Nucleus accumbens (tissue), 56 donors: ENCODE results near the gene RFX3.
A peak's percentile ranks its signal among the peaks of the same experiment; 100 is the strongest.

Experiments used
- DNase-seq, 56 donors: peaks; one replicate each; lab custom pipeline; 2025; lab: John Stamatoyannopoulos, UW

RFX3 gene

DNA sequence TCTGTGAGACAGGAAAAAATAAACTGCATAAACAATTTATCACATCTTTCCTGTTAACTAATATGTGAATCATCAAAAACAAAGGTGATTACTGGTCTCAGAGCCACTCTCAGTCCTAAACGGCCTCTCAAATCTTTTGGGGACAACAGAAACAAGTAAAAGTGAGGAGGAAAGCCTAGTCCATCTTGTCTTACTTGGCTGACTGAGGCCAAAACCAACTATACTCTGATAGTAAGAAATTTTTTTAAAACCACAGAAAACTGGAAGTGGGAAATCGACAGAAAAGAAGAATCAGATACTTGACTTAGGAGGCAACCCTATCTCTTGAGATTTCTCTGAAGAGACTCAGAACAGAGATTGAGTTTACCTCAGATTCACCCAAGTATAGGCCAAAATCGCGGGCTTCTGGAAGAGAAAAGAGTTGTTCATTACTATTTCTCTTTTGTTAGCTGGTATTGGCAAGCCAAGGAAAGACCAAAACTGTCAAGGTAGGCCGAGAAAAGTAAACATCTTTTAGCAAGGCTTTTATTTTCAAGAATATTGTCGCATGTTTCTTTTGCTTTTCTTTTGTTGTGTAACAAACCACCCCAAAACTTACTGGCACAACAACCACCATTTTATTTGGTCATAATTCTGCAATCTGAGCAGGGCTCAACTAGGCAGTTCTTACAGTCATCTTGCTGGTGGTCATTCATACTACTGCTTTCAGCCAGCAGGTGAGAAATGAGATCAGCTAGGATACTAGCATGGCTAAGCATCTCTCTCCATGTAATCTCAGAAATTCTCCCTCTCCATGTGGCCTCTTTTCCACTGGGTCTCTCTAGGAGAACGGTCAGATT is 46.1 kb downstream of the RFX3 start:
- no peak for DNase-seq

DNA sequence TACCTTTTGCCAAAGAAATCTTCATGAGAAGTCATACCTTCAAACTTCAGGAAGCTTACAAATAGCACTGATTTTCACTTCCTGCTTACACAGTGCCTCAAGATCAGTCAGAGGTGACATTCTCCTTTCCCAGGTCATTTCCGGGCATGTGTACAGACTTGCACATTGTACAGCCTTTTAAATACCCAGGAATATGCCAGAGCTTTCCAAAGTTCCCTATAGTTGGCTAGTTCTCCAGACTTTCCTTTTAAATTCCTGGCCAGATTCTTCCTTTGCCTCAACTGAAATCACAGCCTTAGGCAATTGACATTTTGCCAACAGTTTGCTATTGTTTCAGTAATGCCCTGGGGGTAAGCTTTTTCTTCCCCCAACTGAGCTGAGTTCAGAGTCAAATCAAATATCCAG is 47.2 kb downstream of the RFX3 start:
- no peak for DNase-seq

DNA sequence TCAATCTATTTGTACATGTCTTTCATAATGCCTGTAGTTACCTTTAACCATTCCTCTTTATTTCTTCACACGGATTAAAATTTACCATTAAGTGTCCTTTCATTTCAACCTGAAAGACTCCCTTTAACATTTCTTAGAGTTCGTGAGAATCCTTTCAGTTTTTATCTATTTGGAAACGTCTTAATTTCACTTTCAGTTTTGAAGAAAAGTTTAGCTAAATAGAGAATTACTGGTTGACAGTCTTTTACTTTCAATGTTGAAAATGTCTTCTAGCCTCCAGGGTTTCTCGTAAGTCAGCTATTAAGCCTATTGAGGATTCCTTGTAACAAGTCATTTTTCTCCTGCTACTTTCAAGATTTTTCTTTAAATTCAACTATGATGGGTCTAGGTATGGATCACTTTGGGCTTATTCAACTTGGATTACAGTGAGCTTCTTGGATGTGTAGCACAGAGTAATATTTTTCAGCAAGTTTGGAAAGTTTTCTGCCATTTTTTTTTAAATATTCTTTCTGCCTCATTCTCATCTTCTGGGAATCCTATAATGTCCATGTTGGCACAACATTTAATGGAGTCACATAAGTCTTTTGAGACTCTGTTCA is 48.5 kb downstream of the RFX3 start:
- no peak for DNase-seq

DNA sequence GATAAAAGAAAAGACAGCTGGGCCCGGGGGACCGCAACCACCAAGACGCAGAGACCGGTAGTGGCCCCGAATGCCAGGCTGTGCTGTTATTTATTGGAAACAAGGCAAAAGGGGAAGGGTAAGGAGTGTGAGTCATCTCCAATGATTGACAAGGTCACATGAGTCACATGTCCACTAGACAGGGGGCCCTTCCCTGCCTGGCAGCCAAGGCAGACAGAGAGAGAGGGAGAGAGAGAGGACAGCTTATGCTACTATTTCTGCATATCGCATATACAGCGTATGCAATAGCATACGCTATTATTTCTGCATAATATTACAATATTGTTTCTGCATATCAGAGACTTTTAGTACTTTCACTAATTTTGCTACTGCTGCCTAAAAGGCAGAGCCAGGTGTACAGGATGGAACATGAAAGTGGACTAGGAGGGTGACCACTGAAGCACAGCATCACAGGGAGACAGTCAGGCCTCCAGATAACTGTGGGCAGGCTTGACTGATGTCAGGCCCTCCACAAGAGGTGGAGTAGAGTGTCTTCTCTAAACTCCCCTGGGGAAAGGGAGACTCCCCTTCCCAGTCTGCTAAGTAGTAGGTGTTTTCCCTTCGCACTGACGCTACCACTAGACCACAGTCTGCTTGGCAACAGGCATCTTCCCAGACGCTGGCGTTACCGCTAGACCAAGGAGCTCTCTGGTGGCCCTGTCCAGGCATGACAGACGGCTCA is 50.3 kb downstream of the RFX3 start:
- DNase-seq = peak in 1 of 56 donors; percentile 24

DNA sequence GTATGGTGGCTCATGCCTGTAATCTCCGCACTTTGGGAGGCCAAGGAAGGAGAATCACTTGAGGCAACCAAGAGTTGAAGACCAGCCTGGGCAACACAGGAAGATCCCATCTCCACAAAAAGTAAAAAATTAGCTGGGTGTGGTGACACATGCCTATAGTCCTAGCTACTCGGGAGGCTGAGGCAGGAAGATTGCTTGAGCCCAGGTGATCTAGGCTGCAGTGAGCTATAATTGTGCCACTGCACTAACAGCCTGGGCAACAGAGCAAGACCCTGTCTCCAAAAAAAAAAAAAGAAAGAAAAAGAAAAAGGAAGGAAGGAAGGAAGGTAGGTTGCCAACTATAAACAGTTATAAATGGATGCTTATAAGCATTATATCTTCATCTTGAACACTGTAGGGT is 51.0 kb downstream of the RFX3 start:
- no peak for DNase-seq

DNA sequence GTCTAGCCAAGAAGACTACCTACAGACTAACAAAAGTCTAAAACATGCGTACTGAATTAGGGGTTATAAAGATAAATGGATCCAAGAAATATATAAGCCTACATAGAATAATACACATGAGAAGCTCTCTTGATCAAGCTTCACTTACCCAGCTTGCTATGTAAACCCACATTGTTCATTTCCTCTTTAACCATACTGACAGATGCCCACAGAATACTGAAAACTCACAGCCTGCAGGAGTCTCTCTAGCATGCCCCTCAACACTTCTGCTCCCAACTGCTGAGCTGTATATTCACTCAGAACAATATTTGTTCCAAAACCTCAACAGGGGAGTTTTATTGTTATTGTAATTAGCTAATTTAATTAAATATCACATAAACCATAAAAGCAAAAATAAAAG is 52.4 kb downstream of the RFX3 start:
- DNase-seq = no peak

DNA sequence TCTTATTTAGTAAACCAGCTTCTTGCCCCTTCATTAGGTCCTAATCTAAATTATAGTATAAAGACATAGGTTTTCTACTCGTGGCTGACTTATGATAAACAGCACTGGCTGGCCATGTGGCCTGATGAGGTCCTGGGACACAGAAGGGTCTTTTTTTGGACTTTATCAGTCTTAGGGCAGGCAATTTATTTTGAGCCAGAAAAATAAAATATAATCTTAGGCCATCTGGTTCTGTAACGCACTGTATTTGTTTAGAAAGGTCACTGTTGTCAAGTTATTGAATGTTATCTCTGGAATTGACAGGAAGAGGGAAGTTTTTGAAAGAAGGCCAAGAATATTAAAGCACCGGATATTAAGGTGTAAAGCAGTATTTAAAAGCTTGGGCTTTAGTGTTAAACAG is 53.9 kb downstream of the RFX3 start:
- DNase-seq = no peak

DNA sequence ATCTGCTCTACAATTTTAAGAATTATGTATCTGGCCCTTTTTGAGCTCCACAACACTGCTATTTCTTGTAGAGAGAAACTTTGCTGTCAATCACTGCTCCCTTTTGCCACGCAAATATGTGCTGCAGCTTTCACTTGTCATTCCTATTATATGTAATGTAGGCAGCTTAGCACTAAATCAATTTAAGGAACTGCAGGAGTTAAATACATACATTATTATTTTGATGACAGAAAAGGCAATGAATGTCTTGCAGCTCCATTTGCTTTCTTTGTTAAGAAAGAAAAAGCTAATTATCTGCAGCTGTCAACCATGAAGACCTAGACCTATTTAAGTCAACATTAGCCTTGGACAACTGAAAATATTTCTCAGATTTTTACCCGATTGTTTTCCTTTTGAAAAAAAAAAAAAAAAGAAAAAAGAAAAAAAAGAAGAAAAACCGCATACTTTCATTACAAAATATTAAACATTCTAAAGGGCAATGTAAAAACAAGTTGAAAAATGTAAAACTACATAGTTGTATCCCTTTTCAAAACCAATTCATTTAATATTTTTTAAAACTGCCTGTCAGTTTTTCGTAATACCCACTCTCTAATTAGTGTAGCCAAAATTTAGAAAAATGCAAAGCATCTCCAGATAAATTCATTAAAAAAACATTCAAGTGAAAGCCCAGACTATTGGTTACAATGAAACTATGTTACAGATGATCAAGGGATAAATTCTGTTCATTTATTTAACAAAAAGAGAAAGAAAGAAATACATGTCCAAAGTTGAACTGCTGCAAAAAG is 57.2 kb downstream of the RFX3 start:
- peak in 1 of 56 donors; percentile 1 for DNase-seq

DNA sequence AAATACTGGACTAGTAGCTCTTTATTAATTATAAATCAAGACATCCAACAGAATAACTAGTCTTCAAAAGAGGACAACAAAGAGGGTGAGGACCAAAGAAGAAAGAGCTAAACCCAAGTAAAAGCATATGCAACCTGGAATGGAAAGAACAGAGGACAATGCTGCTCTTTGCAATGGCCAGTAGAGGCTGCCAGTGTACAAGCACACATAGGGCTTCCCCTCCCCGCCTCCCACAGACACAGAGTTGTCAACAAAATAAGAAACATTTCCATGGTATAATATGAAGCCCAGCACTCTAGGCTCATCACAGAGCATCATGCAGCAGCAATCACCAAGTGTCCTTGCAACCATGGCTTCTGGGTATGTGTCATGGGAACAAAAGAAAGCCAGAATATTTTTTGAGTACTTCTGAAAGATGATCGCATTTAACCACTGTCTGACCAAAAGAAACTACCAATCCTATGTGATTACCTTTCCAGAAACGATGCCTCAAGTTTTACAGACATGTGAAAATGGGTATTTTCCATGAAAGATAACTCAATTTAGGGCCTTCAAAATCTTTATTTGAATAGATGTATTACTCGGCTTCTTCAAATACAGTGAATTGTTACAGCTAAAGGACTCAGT is 58.1 kb downstream of the RFX3 start:
- peak in 37 of 56 donors; percentile 0 to 48 (median 20) for DNase-seq

DNA sequence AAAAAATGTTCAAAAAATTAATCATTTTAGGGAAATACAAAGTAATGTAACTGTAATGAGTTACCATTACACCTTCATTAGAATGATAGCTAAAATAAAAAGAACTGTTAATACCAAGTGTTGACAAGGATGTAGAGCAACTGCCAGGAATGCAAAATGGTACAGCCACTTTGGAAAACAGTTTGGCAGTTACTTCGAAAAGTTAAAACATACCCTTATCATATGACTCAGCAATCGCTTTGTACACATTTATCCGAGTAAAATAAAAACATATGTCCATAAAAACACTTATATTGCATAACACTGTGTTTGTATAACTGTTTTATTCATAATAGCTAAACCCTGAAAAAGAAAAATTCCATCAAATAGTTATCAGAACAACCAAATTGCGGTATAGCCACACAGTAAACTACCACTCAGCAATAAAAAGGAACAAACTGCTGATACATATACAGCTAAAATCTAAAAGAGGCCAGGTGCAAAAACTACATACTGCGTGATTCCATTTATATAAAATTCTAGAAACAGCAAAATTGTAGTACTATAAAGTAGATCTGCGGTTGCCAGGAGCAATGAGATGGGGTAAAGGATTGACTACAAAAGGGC is 61.7 kb downstream of the RFX3 start:
- no peak for DNase-seq

DNA sequence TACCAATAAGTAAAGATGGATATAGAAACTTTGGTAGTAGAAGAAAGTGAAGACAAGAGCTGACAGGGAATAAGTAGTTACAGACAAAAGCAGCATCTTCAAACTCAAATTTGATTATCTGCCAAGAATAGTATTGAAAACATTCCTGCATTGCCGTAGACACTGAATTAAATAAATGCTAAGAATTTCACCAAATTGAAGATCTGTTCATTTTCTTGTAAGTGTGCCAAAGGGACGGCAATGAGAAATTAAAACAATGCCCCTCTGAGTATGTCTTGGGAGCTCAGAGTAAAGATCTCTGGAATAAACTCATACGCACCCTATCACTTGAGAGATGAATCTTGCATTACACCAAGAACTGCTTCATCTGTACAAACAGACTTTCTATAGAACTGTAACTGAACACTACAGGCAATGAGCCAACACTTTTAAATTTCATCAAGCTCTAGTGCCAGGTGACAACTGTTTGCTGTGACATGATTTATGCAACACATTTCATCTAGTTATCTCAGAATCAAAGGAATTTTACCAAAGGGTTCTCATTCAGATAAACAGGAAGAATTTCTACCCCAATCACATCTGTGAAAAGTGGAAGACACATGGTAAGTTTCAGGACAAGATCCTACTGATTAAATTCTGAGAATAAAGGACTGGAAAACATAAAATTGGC is 66.9 kb downstream of the RFX3 start:
- DNase-seq = no peak

DNA sequence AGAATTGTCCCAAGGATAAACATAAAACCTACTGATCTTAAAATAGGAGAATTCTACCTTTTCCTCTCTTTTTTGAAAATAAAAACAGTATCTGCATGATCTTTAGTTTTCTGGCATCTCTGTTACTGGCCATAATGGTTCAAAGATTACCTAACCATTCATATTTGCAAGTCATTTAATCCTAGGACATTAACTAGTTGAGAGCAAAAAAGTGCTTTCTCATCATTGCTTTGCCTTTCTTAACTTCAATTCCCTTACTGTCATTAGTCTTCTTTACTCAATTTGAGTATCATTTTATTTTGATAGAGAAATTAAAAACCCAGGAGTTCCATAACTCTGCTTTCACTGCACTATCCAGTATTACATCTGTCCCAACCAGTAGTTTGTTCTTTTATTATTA is 68.6 kb downstream of the RFX3 start:
- no peak for DNase-seq

DNA sequence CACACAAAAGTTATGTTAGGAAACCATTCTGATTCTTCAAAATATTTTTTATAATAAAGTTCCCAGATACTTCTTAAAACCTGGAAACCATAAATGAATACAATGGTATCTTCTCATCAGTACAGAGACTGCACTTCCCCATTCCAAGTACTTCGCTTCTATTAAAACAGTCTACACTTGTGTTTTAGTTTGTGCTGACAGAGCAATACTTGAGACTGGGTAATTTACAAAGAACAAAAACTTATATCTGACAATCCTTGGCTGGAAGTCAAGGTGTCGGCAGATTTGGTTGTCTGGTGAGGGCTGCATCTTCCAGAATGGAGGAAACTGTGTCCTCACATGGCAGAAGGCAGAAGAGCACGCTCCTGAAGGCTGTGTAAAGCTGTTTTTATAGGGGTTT is 70.1 kb downstream of the RFX3 start:
- no peak for DNase-seq

DNA sequence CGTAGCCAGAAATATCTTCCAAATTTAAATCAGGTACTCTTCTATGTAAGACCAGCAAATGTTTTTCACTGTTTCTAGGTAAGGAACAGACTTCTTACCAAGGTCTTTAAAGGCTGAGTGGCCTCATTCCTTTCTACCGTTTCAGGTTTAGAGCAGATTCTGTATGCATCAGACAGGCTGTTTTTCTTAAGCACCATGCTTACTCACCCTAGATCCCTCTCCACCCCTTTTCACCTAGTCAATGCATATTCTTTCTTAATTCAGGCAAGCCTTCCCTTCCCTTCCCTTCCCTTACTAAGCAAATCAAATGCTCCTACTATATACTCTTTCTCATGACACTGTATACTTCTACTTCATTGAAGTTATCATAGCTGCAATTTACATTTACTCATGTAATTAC is 70.7 kb downstream of the RFX3 start:
- DNase-seq = no peak

DNA sequence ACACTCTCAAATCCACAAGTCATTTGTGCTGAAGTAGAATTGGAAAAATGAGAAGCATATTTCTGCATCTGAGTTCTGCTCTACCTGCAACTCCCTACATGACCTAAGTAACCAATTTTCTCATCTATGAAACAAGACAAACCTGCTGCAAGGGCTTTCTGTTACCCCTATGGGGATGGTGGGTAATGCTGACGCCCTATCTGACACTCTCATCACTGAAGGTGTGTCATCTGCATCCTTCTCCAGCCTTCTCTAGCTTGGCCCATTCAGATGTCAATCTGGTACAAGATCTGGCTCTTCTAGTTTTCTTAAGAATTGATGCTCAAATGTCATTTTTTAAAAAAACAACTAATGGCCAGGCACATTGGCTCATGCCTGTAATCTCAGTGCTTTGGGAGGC is 73.8 kb downstream of the RFX3 start:
- no peak for DNase-seq

DNA sequence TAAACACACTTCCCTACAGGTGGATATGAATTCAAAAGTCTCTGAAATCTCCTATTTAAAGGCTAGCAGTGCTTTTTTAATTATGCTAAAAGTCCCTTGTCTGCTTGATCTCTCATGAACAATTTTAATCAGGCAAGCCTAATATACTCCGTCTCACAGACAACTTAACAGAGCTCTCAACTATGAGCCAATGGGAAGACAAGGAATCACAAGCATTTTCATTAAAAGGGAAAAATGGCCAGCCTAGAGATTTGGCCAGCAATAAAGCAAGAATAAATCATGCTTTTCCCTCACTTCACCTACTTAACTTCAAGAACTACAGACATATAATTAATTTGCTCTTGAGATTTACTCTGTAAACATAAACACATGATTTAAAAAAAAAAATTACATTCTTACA is 78.0 kb downstream of the RFX3 start:
- DNase-seq = no peak

DNA sequence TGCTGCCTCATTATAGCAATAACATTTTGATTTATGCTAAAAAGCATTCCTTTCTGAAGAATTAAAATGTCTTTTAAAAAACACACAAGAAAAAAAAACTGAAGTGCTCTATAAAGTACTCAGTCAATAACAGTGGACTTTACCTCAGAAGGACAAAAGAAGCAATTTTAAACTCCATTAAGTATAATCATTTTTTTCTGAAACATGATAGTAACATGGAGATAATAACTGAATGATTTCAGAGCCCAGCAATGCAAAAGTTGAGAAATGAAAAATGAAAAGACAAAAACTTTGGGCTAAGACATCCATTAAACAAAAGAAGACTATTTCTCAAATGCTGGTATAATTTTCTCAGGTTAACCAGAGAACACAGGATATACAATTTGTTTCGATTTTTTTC is 78.7 kb downstream of the RFX3 start:
- no peak for DNase-seq

DNA sequence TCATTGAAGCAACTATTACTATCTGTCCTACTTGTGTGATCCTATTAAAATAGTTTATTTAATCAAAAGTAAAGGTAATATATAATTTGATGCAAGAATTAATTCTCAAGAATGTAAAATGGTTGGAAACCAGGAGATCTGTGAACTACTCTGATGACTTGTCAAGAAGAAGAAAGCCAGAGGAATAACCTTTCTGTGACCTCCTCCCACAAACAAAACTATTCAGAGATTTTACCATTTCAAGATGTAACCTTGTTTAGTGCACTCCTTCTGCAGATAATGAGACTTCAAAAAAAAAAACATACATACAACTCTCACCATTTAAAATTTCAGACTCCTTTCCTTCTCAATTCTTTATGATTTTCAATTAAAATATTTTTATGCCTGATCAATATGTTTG is 79.5 kb downstream of the RFX3 start:
- no peak for DNase-seq

DNA sequence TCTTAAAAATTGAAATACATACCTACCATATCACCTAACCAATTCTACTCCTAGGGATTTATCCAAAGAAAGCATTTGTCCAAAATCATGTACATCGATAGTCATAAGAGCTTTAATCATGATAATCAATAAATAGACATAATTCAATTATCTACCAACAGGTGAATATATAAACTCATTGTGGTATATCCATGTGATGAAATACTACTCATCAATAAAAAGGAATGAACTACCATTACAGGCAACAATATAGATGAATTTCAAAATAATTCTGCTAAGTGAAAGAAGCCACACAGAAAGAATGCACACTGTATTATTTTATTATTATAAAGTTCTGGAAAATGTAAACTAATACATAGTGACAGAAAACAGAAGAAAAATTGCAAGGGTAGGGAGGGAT is 81.8 kb downstream of the RFX3 start:
- no peak for DNase-seq
